B cell (primary cell): ENCODE results near the gene SMPX. TPM values are rescaled to one million over a fixed set of nuclear protein-coding genes. Genes with fewer than 3 reads are reported as not detected.
A peak's percentile ranks its signal among the peaks of the same experiment; 100 is the strongest.

Experiments used
- ATAC-seq: fragments of 200-7000 bp; cut with Tn5 transposase; one replicate; pipeline ENCODE4 v1.10.0; 2021; ENCODE audit warnings: low read depth, mild to moderate bottlenecking, moderate number of reproducible peaks, moderate library complexity
- CTCF ChIA-PET: fragments of 350-600 bp; sonication (Branson Sonifier 250); formaldehyde crosslinking; loops from one replicate; lab custom pipeline; 2021; ENCODE audit warnings: antibody characterized with exemption, inconsistent platforms; lab: Charles Lee
- POLR2A ChIA-PET: fragments of 350-600 bp; sonication (Branson Sonifier 250); formaldehyde crosslinking; loops from one replicate; lab custom pipeline; 2021; ENCODE audit warnings: antibody characterized with exemption; lab: Charles Lee
- DNase-seq: peaks from one replicate; pipeline ENCODE4 v3.0.0; 2013
- H2AFZ ChIP-seq: 2 replicates; pipeline ENCODE4 v1.6.1; 2012; ENCODE audit warnings: mild to moderate bottlenecking, low read depth, low read length; ENCODE audit not compliant: insufficient read depth, poor library complexity, severe bottlenecking
- H3K27ac ChIP-seq, 2 donors: 1 replicate in 1 of 2; 2 replicates in 1 of 2; pipeline ENCODE4 v1.5.1; 2012 to 2013; ENCODE audit warnings: low read length in 2 of 2, mild to moderate bottlenecking in 2 of 2, moderate library complexity in 1 of 2
- H3K27me3 ChIP-seq, 4 experiments: fragments of 200-600 bp in 1 of 4; sonication (generic) in 1 of 4; replicated peaks in 1 of 4; 1 replicate in 2 of 4; 2 replicates in 2 of 4; pipeline versions ENCODE4 v1.6.1 to v1.7.0; 2013 to 2016; ENCODE audit warnings: low read length in 3 of 4, mild to moderate bottlenecking in 2 of 4, mixed read lengths in 1 of 4, moderate library complexity in 1 of 4; ENCODE audit not compliant: insufficient read depth in 4 of 4, control insufficient read depth in 3 of 4; ENCODE audit errors: control extremely low read depth in 1 of 4
- H3K36me3 ChIP-seq, 2 experiments: replicated peaks in 1 of 2; 1 replicate in 1 of 2; 2 replicates in 1 of 2; pipeline versions ENCODE4 v1.6.1 to v1.7.1; 2013; ENCODE audit warnings: low read length in 1 of 2; ENCODE audit not compliant: insufficient read depth in 2 of 2, control insufficient read depth in 1 of 2; ENCODE audit errors: control extremely low read depth in 1 of 2, extremely low read depth in 1 of 2
- H3K4me1 ChIP-seq, 2 donors: fragments of 200-600 bp in 1 of 2; sonication (generic) in 1 of 2; 1 replicate in 1 of 2; 2 replicates in 1 of 2; pipeline versions ENCODE4 v1.5.1 to v1.6.1; 2013 to 2017; ENCODE audit warnings: low read length in 2 of 2; ENCODE audit not compliant: control insufficient read depth in 2 of 2, insufficient read depth in 2 of 2
- H3K4me2 ChIP-seq: replicated peaks from 2 replicates; pipeline ENCODE3; 2012; ENCODE audit warnings: mild to moderate bottlenecking, low read depth, low read length; ENCODE audit not compliant: poor library complexity, severe bottlenecking
- H3K4me3 ChIP-seq, 5 experiments: fragments of 200-600 bp in 1 of 5; sonication (generic) in 1 of 5; 1 replicate in 3 of 5; 2 replicates in 2 of 5; pipeline versions ENCODE4 v1.5.1 to v1.7.0; 2011 to 2016; ENCODE audit warnings: low read length in 4 of 5, mild to moderate bottlenecking in 4 of 5, low read depth in 2 of 5, control low read depth in 1 of 5, moderate library complexity in 1 of 5; ENCODE audit not compliant: insufficient read depth in 1 of 5; ENCODE audit errors: control extremely low read depth in 1 of 5, extremely low read depth in 1 of 5
- H3K79me2 ChIP-seq: fragments of 200-600 bp; sonication (generic); one replicate; pipeline ENCODE4 v1.6.0; 2016; ENCODE audit warnings: low read length; ENCODE audit not compliant: control insufficient read depth, insufficient read depth
- H3K9ac ChIP-seq: fragments of 200-600 bp; sonication (generic); 2 replicates; pipeline ENCODE4 v1.6.1; 2017; ENCODE audit warnings: mild to moderate bottlenecking, low read length, moderate library complexity
- H3K9me3 ChIP-seq, 3 donors: one replicate each; pipeline versions ENCODE4 v1.6.1 to v1.7.1; 2013; ENCODE audit warnings: low read length in 2 of 3; ENCODE audit not compliant: control insufficient read depth in 2 of 3, insufficient read depth in 1 of 3; ENCODE audit errors: control extremely low read depth in 1 of 3
- H4K20me1 ChIP-seq: 2 replicates; pipeline ENCODE4 v1.6.0; 2012; ENCODE audit warnings: mild to moderate bottlenecking, low read length; ENCODE audit not compliant: insufficient read depth, control insufficient read depth, poor library complexity, severe bottlenecking
- H3K27ac Mint-ChIP-seq: one replicate; pipeline ENCODE4 v1.8.0; 2021; ENCODE audit warnings: mixed read lengths
- H3K27me3 Mint-ChIP-seq: one replicate; pipeline ENCODE4 v1.8.0; 2021; ENCODE audit warnings: mixed read lengths
- H3K4me1 Mint-ChIP-seq: one replicate; pipeline ENCODE4 v1.8.0; 2021; ENCODE audit warnings: mixed read lengths
- H3K4me3 Mint-ChIP-seq: one replicate; pipeline ENCODE4 v1.8.0; 2021; ENCODE audit warnings: mixed read lengths
- H3K9me3 Mint-ChIP-seq: one replicate; pipeline ENCODE4 v1.8.0; 2022; ENCODE audit warnings: mixed read lengths; ENCODE audit not compliant: insufficient read depth
- EZH2 ChIP-seq: IDR thresholded peaks from 2 replicates; pipeline ENCODE4 v1.6.1; 2012; ENCODE audit warnings: borderline replicate concordance, low read depth, mild to moderate bottlenecking, moderate library complexity, low read length; ENCODE audit not compliant: insufficient read depth, poor library complexity, severe bottlenecking
- WGBS: methylation state at CpG from one replicate; pipeline ENCODE4 v1.1.5; 2013; ENCODE audit warnings: missing lambda C conversion rate; ENCODE audit not compliant: insufficient coverage; 5-methylcytosine and 5-hydroxymethylcytosine counted together
- intact Hi-C: fragments of 100-400 bp; cut with micrococcal nuclease; formaldehyde crosslinking; loops from one replicate; pipeline ENCODE4 v1.10.0; 2022
- polyA plus RNA-seq: library from polyadenylated mRNA; depleted of rRNA; stranded (reverse); fragments of >200 nt; gene quantifications from 2 replicates; pipeline ENCODE4 v1.2.3, GENCODE V29; 2012
- total RNA-seq, 2 donors: library from RNA; stranded (reverse); fragments of 120-200 nt in 1 of 2; gene quantifications; 1 replicate in 1 of 2; 2 replicates in 1 of 2; pipeline versions ENCODE4 v1.2.3 to v1.2.4, GENCODE V29; 2013 to 2022
- TF ChIP-seq, protein P1 (sequence below): fragments of 200-600 bp; IDR thresholded peaks from one replicate; pipeline ENCODE4 v1.8.0; 2022; ENCODE audit warnings: antibody characterized with exemption, mild to moderate bottlenecking

SMPX gene
- total and polyA plus RNA-seq, 2 donors (not counting 1 experiment from before 2014, with no cell fraction given) = not detected

- Histone ChIP-seq H3K36me3 (no peaks in the 10 kb centered on the region), H3K4me3 (peak overlapping the region in 2 of 5 experiments; percentile 32 to 45), H3K9me3 (peaks cover 0 to 24% (median 0%) of the 10 kb centered on the region in 3 donors), H3K9ac (peak overlapping the region; percentile 51), H4K20me1 (no peaks in the 10 kb centered on the region), H3K27ac (no peak overlapping the region), H3K27me3 (peaks cover 0 to 20% (median under 1%) of the 10 kb centered on the region in 4 experiments), H3K79me2 (no peaks in the 10 kb centered on the region), H3K4me1 (peaks cover 0 to 16% of the 10 kb centered on the region in 2 donors), H2AFZ (peak overlapping the region; percentile 56), H3K4me2 (peak overlapping the region; percentile 63)
- DNase-seq (peak; percentile 6), ATAC-seq (no peak)
- Mint-ChIP-seq H3K9me3 (no peaks in the 10 kb centered on the region), H3K4me3 (peak overlapping the region; percentile 59), H3K27ac (no peak overlapping the region), H3K27me3 (peaks cover 12% of the 10 kb centered on the region), H3K4me1 (peaks cover 16% of the 10 kb centered on the region)
- 17% methylated on average over 20 of the region's 23 CpGs for WGBS
- TF ChIP-seq, protein P1, sequence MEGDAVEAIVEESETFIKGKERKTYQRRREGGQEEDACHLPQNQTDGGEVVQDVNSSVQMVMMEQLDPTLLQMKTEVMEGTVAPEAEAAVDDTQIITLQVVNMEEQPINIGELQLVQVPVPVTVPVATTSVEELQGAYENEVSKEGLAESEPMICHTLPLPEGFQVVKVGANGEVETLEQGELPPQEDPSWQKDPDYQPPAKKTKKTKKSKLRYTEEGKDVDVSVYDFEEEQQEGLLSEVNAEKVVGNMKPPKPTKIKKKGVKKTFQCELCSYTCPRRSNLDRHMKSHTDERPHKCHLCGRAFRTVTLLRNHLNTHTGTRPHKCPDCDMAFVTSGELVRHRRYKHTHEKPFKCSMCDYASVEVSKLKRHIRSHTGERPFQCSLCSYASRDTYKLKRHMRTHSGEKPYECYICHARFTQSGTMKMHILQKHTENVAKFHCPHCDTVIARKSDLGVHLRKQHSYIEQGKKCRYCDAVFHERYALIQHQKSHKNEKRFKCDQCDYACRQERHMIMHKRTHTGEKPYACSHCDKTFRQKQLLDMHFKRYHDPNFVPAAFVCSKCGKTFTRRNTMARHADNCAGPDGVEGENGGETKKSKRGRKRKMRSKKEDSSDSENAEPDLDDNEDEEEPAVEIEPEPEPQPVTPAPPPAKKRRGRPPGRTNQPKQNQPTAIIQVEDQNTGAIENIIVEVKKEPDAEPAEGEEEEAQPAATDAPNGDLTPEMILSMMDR = no peak
- TF ChIP-seq EZH2 = no peak
- CTCF ChIA-PET = no interaction called here
- POLR2A ChIA-PET = no interaction called here
- intact Hi-C loops = no loop called here
These were observed 99.2 kb downstream of the SMPX start for GRCh38 chrX:21658746-21659145.

- peaks cover 0 to 16% of the 10 kb centered on the region in 2 donors for H3K4me1 ChIP-seq
- H3K36me3 ChIP-seq = no peaks in the 10 kb centered on the region
- peak within 1 kb of the TSS; percentile 56 for H2AFZ ChIP-seq
- peaks cover 0 to 20% (median under 1%) of the 10 kb centered on the region in 4 experiments for H3K27me3 ChIP-seq
- intact Hi-C loops = no loop called here
- no peaks in the 10 kb centered on the region for H3K9me3 Mint-ChIP-seq
- ATAC-seq (no peak), DNase-seq (peak; percentile 13)
- TF ChIP-seq EZH2 = no peak
- TF ChIP-seq, protein P1 = no peak
- no peak within 1 kb of the TSS for H3K27ac ChIP-seq
- peak within 1 kb of the TSS; percentile 51 for H3K9ac ChIP-seq
- peaks cover 0 to 24% (median 0%) of the 10 kb centered on the region in 3 donors for H3K9me3 ChIP-seq
- H3K27me3 Mint-ChIP-seq = peaks cover 12% of the 10 kb centered on the region
- peak within 1 kb of the TSS; percentile 79 for H3K4me3 Mint-ChIP-seq
- peak within 1 kb of the TSS in 4 of 5 experiments; percentile 13 to 45 (median 35) for H3K4me3 ChIP-seq
- CTCF ChIA-PET = no interaction called here
- peaks cover 16% of the 10 kb centered on the region for H3K4me1 Mint-ChIP-seq
- WGBS = 7% methylated on average over 56 of the region's 60 CpGs
- no peaks in the 10 kb centered on the region for H3K79me2 ChIP-seq
- peak within 1 kb of the TSS; percentile 67 for H3K27ac Mint-ChIP-seq
- POLR2A ChIA-PET = no interaction called here
- H3K4me2 ChIP-seq = peak within 1 kb of the TSS; percentile 65
- H4K20me1 ChIP-seq = no peaks in the 10 kb centered on the region
These were observed 99.7 kb downstream of the SMPX start, which contains the start of gene KLHL34 for GRCh38 chrX:21658152-21658737. Gene KLHL34 (minus strand): TSS chrX:21658330. CDS start chrX:21657788, 542 bp downstream.
